ENCODE results near the gene IL1RAPL2. TPM values are rescaled to one million over a fixed set of nuclear protein-coding genes. Genes with fewer than 3 reads are reported as not detected.
A peak's percentile ranks its signal among the peaks of the same experiment; 100 is the strongest.

Gene IL1RAPL2
- total and polyA plus RNA-seq, 2 of the 8 experiments (the other 6 are each of a cell fraction or from before 2014, with no cell fraction given), result 0.20 to 1.3 TPM

- Histone ChIP-seq H2AK5ac (ENCODE audit: low read depth, low read length) (no peak overlapping the region), H3K79me1 (ENCODE audit: low read depth, low read length) (no peaks in the 10 kb centered on the region), H4K8ac (ENCODE audit: extremely low read depth, insufficient read depth, low read length) (no peak overlapping the region), H2BK5ac (ENCODE audit: low read depth, low read length) (no peak overlapping the region), H2BK15ac (ENCODE audit: low read length) (no peak overlapping the region), H3K27ac (ENCODE audit: low read depth, low read length) (no peak overlapping the region), H3K9ac (replicated peaks in 1 of 4; ENCODE audit: extremely low read depth in 1 of 4, low read depth in 3 of 4, low read length in 3 of 4) (no peak overlapping the region), H3K9me3 (ENCODE audit: insufficient read depth in 2 of 2, low read depth in 1 of 2, low read length in 1 of 2) (no peaks in the 10 kb centered on the region), H3K14ac (ENCODE audit: insufficient read length) (no peak overlapping the region), H3K36me3 (ENCODE audit: control insufficient read depth in 2 of 4, insufficient read depth in 4 of 4, low read length in 3 of 4) (no peaks in the 10 kb centered on the region), H3K4ac (replicated peaks; ENCODE audit: insufficient read length, low read depth, low read length) (no peak overlapping the region), H2AFZ (ENCODE audit: low read length) (no peak overlapping the region; the same call in 1 of the 2 replicates), H3K23me2 (ENCODE audit: low read depth, low read length) (no peaks in the 10 kb centered on the region), H3K79me2 (ENCODE audit: control insufficient read depth in 1 of 2, insufficient read depth in 2 of 2, low read length in 2 of 2) (no peaks in the 10 kb centered on the region), H2BK12ac (ENCODE audit: low read depth, low read length) (no peak overlapping the region), H3K23ac (ENCODE audit: insufficient read length) (no peak overlapping the region), H2BK120ac (replicated peaks; ENCODE audit: low read depth, low read length) (no peak overlapping the region), H4K5ac (ENCODE audit: insufficient read length, low read depth, low read length) (no peak overlapping the region), H2BK20ac (ENCODE audit: low read length) (no peak overlapping the region), H4K91ac (replicated peaks; ENCODE audit: insufficient read length, low read length) (no peak overlapping the region), H3K4me1 (replicated peaks in 1 of 4; ENCODE audit: control insufficient read depth in 3 of 4, insufficient read depth in 4 of 4, low read length in 3 of 4) (no peaks in the 10 kb centered on the region; a peak in 1 of 7 replicates), H4K20me1 (replicated peaks in 1 of 2; ENCODE audit: control insufficient read depth in 1 of 2, insufficient read depth in 2 of 2, low read length in 2 of 2) (no peaks in the 10 kb centered on the region), H3K27me3 (replicated peaks in 1 of 4; ENCODE audit: control insufficient read depth in 3 of 4, extremely low read depth in 1 of 4, insufficient read depth in 3 of 4, low read length in 3 of 4) (no peaks in the 10 kb centered on the region), H3K18ac (ENCODE audit: extremely low read depth, low read length) (no peak overlapping the region), H3K4me2 (ENCODE audit: insufficient read depth in 1 of 2, low read depth in 2 of 2, low read length in 2 of 2) (no peak overlapping the region), H3K56ac (replicated peaks; ENCODE audit: insufficient read length, low read depth, low read length) (no peak overlapping the region), H3K4me3 (ENCODE audit: extremely low read depth in 1 of 4, insufficient read depth in 2 of 4, low read depth in 3 of 4, low read length in 4 of 4) (no peak overlapping the region)
- FAIRE-seq (no peak), DNase-seq (ENCODE audit: low read depth in 1 of 2, low spot score in 2 of 2) (no peak)
- CTCF ChIA-PET (ENCODE audit: partially characterized antibody), result interaction anchor here (0.8 to 1.4 kb wide), 5 partner anchors 9 to 348 kb away, joined by 3 to 5 read pairs (median 4); partner anchors contain the start of gene IL1RAPL2
- TF ChIP-seq BACH1 (IDR thresholded peaks at IDR 0.05; ENCODE audit: low read length) (no peak), CTCF (IDR thresholded peaks at IDR 0.05; ENCODE audit: control extremely low read depth in 1 of 3, insufficient read depth in 1 of 3, low read depth in 1 of 3, low read length in 3 of 3) (peak in 2 of 3 experiments; percentile 40 to 60; a peak in 3 of 4 replicates), TEAD4 (IDR thresholded peaks at IDR 0.05; ENCODE audit: low read depth, low read length) (peak; percentile 90), RAD21 (IDR thresholded peaks at IDR 0.05 in 1 of 2, conservative IDR thresholded peaks at IDR 0.05 in 1 of 2; ENCODE audit: low read depth in 2 of 2, low read length in 2 of 2) (peak; percentile 43 to 44; a peak in 3 of 4 replicates)
- POLR2A ChIA-PET (ENCODE audit: partially characterized antibody), result no interaction called here
Measured at GRCh38 chrX:104913348-104913747, 347.3 kb downstream of the IL1RAPL2 start.

Data from H1 (cell line).